ENCODE measurements around the gene GAB3. TPM values are rescaled to one million over a fixed set of nuclear protein-coding genes. Genes with fewer than 3 reads are reported as not detected.

The GAB3 gene
- polyA plus RNA-seq, 1 donor from 2014 or later: not detected

GRCh38 chrX:154793084-154793795 is 42.4 kb upstream of the GAB3 start:
- no peaks in the 10 kb centered on the region for H3K79me2 ChIP-seq (replicated peaks; ENCODE audit: insufficient read depth, low read length)
- no peaks in the 10 kb centered on the region for H3F3A ChIP-seq (ENCODE audit: insufficient read depth, low read length, poor library complexity, severe bottlenecking)
- no peak overlapping the region for H3K27ac ChIP-seq (ENCODE audit: low read length)
- no peaks in the 10 kb centered on the region for H4K20me1 ChIP-seq (ENCODE audit: insufficient read depth)
- H3K36me3 ChIP-seq (ENCODE audit: insufficient read depth, low read length): no peaks in the 10 kb centered on the region
- H3K9me3 ChIP-seq (ENCODE audit: low read length): no peaks in the 10 kb centered on the region
- H3K27me3 ChIP-seq (ENCODE audit: insufficient read depth, low read depth, low read length): no peaks in the 10 kb centered on the region
- H3K9me2 ChIP-seq (ENCODE audit: insufficient read depth, low read length): no peaks in the 10 kb centered on the region
- H3K9ac ChIP-seq (ENCODE audit: low read length): no peak overlapping the region
- no peak overlapping the region for H2AFZ ChIP-seq (ENCODE audit: low read depth, low read length)
- TF ChIP-seq, protein P1, sequence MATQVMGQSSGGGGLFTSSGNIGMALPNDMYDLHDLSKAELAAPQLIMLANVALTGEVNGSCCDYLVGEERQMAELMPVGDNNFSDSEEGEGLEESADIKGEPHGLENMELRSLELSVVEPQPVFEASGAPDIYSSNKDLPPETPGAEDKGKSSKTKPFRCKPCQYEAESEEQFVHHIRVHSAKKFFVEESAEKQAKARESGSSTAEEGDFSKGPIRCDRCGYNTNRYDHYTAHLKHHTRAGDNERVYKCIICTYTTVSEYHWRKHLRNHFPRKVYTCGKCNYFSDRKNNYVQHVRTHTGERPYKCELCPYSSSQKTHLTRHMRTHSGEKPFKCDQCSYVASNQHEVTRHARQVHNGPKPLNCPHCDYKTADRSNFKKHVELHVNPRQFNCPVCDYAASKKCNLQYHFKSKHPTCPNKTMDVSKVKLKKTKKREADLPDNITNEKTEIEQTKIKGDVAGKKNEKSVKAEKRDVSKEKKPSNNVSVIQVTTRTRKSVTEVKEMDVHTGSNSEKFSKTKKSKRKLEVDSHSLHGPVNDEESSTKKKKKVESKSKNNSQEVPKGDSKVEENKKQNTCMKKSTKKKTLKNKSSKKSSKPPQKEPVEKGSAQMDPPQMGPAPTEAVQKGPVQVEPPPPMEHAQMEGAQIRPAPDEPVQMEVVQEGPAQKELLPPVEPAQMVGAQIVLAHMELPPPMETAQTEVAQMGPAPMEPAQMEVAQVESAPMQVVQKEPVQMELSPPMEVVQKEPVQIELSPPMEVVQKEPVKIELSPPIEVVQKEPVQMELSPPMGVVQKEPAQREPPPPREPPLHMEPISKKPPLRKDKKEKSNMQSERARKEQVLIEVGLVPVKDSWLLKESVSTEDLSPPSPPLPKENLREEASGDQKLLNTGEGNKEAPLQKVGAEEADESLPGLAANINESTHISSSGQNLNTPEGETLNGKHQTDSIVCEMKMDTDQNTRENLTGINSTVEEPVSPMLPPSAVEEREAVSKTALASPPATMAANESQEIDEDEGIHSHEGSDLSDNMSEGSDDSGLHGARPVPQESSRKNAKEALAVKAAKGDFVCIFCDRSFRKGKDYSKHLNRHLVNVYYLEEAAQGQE (IDR thresholded peaks at IDR 0.05; ENCODE audit: borderline replicate concordance): no peak
- no peak for TF ChIP-seq POLR2AphosphoS5 (IDR thresholded peaks at IDR 0.05)
- TF ChIP-seq SMC3 (conservative IDR thresholded peaks at IDR 0.05; ENCODE audit: poor library complexity): no peak
- no peak for TF ChIP-seq MXI1 (conservative IDR thresholded peaks at IDR 0.05; ENCODE audit: poor library complexity, severe bottlenecking)
- TF ChIP-seq CTCF (IDR thresholded peaks at IDR 0.05; ENCODE audit: poor library complexity, severe bottlenecking): no peak
- TF ChIP-seq TAF1 (IDR thresholded peaks at IDR 0.05; ENCODE audit: low read depth): no peak
- no peak for TF ChIP-seq EP300 (conservative IDR thresholded peaks at IDR 0.05; ENCODE audit: poor library complexity, severe bottlenecking)
- no peak for TF ChIP-seq EZH2 (IDR thresholded peaks at IDR 0.05; ENCODE audit: borderline replicate concordance, insufficient read depth, low read length, poor library complexity, severe bottlenecking)
- no peak for TF ChIP-seq RAD21 (conservative IDR thresholded peaks at IDR 0.05)
- no peak overlapping the region for H3K4me2 ChIP-seq (ENCODE audit: low read length)
- no peak overlapping the region for H3K4me3 ChIP-seq (ENCODE audit: low read length)

DNA sequence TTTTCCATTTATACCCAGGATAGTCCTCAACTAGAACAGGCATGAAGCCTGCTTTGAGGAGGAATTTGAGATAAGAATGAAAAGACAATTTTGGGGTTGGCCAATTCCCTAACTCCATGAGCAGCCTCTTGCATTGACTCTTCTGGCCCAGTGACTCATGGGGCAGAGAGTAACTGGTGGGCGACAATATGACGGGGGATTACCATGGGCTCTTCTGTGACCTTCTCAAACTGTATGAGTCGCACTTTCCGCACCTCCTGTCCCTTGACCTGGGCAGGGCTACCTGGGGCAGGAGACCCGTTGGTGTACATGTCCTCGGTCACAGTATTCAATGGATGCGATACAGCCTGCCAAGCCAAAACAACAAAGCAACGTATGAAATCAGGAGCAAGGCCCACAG is 41.1 kb upstream of the GAB3 start:
- TF ChIP-seq SMC3 (conservative IDR thresholded peaks at IDR 0.05; ENCODE audit: poor library complexity) (no peak), CTCF (IDR thresholded peaks at IDR 0.05; ENCODE audit: poor library complexity, severe bottlenecking) (no peak), POLR2AphosphoS5 (IDR thresholded peaks at IDR 0.05) (no peak), EP300 (conservative IDR thresholded peaks at IDR 0.05; ENCODE audit: poor library complexity, severe bottlenecking) (no peak), MXI1 (conservative IDR thresholded peaks at IDR 0.05; ENCODE audit: poor library complexity, severe bottlenecking) (no peak), TAF1 (IDR thresholded peaks at IDR 0.05; ENCODE audit: low read depth) (no peak), EZH2 (IDR thresholded peaks at IDR 0.05; ENCODE audit: borderline replicate concordance, insufficient read depth, low read length, poor library complexity, severe bottlenecking) (no peak), RAD21 (conservative IDR thresholded peaks at IDR 0.05) (no peak)
- TF ChIP-seq, protein P1 (IDR thresholded peaks at IDR 0.05; ENCODE audit: borderline replicate concordance): no peak
- Histone ChIP-seq H3K79me2 (replicated peaks; ENCODE audit: insufficient read depth, low read length) (no peaks in the 10 kb centered on the region), H3K27me3 (ENCODE audit: insufficient read depth, low read depth, low read length) (no peaks in the 10 kb centered on the region)

More for the DNA sequence above, 41.1 kb upstream of the GAB3 start:
- H3K4me2 ChIP-seq (ENCODE audit: low read length): no peak overlapping the region
- H3K36me3 ChIP-seq (ENCODE audit: insufficient read depth, low read length): no peaks in the 10 kb centered on the region
- no peaks in the 10 kb centered on the region for H3K9me3 ChIP-seq (ENCODE audit: low read length)
- no peak overlapping the region for H3K4me3 ChIP-seq (ENCODE audit: low read length)
- no peaks in the 10 kb centered on the region for H3F3A ChIP-seq (ENCODE audit: insufficient read depth, low read length, poor library complexity, severe bottlenecking)
- H3K9me2 ChIP-seq (ENCODE audit: insufficient read depth, low read length): no peaks in the 10 kb centered on the region
- no peak overlapping the region for H3K27ac ChIP-seq (ENCODE audit: low read length)
- no peak overlapping the region for H2AFZ ChIP-seq (ENCODE audit: low read depth, low read length)
- no peaks in the 10 kb centered on the region for H4K20me1 ChIP-seq (ENCODE audit: insufficient read depth)
- H3K9ac ChIP-seq (ENCODE audit: low read length): no peak overlapping the region
